Measurements from ENCODE around the gene POLR2L.

POLR2L gene

DNA sequence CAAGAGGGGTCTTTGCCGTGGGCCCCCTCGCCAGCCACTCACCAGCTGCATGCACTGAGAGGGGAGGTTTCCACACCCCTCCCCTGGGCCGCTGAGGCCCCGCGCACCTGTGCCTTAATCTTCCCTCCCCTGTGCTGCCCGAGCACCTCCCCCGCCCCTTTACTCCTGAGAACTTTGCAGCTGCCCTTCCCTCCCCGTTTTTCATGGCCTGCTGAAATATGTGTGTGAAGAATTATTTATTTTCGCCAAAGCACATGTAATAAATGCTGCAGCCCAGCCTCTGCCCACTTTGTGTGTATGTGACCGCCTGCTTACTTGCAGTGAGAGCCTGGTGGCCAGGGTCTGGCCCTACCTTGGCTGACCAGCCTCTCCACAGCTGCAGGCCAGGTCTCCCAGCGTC lies 17.4 kb downstream of the POLR2L start:
- peak; percentile 33 for DNase-seq

DNA sequence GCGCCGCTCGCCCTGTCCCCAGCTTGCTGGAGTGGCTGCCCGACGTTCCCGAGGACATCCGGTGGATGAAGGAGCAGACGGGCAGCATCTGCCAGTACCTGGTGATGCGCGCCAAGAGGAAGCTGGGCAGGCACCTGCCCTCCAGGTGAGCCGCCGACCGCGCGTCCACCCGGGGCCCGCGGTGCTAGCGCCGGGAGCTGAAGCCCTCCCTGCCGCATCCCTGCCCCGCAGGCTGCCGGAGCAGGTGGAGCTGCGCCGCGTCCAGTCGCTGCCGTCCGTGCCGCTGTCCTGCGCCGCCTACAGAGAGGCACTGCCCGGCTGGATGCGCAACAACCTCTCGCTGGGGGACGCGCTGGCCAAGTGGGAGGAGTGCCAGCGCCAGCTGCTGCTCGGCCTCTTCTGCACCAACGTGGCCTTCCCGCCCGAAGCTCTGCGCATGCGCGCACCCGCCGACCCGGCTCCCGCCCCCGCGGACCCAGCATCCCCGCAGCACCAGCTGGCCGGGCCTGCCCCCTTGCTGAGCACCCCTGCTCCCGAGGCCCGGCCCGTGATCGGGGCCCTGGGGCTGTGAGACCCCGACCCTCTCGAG lies 17.9 kb downstream of the POLR2L start:
- DNase-seq: peak; percentile 71

DNA sequence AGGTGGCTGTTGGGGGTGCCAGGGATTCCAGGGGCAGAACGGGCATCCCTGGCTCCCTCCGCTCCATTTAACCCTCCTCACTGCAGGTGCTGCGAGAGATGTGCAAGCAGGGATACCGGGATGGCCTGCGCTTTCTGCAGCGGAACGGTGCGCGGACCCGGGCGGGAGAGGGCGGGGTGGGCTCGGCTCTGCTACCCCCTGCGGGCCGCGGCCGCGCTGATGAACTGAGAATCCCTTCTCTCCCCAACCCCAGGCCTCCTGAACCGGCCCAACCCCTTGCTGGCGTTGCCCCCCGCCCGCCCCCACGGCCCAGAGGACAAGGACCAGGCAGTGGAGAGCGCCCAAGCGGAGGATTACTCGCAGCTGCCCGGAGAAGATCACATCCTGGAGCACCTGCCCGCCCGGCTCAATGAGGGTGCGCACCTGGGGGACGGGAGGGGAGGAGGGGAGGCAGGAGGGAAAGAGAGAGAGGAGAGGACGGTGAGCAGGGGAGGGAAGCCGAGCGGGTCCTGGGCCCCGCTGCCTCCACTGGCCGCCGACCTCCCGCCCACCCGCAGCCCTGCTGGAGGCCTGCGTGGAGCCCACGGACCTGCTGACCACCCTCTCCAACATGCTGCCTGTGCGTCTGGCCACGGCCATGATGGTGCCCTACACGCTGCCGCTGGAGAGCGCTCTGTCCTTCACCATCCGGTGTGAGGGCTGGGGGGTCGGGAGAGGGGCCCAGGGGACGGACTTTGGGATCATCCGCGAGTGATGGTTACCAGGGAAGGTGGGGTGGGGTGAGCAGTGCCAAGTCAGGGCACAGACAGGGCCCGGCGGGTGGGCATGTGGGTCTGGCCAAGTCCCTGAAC lies 18.7 kb downstream of the POLR2L start:
- DNase-seq: no peak

DNA sequence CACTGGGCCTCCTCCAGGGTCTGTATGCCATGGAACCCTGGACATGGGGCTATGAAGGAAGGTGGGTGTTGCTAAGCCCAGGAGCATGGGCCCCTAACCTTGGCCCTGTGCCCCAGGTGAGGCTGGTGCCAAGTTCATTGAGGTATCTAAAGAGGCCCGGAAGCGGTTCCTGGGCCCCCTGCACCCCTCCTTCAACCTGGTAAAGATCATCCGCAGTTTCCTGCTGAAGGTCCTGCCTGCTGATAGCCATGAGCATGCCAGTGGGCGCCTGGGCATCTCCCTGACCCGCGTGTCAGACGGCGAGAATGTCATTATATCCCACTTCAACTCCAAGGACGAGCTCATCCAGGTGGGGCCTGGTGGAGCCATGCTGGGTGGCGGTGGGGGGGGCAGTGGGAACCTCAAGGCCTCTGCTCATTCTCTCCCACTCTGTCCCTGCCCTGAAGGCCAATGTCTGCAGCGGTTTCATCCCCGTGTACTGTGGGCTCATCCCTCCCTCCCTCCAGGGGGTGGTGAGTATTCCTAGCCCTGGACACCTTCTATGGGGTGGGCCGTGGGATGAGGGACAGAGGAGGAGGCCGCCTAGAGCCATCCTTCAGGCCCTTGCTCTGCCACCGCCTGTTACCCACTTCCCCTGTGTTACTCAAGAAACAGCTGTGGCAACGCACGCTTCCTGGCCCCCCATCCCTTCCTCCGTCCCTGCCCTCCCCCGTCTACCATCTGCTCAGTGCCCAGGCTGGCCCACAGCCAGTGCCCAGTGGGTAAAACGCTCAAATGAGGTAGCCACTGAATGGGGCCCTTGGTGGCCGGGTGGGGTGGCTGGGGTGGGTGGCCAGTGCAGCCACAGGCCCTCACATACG lies 20.6 kb downstream of the POLR2L start:
- DNase-seq: no peak

DNA sequence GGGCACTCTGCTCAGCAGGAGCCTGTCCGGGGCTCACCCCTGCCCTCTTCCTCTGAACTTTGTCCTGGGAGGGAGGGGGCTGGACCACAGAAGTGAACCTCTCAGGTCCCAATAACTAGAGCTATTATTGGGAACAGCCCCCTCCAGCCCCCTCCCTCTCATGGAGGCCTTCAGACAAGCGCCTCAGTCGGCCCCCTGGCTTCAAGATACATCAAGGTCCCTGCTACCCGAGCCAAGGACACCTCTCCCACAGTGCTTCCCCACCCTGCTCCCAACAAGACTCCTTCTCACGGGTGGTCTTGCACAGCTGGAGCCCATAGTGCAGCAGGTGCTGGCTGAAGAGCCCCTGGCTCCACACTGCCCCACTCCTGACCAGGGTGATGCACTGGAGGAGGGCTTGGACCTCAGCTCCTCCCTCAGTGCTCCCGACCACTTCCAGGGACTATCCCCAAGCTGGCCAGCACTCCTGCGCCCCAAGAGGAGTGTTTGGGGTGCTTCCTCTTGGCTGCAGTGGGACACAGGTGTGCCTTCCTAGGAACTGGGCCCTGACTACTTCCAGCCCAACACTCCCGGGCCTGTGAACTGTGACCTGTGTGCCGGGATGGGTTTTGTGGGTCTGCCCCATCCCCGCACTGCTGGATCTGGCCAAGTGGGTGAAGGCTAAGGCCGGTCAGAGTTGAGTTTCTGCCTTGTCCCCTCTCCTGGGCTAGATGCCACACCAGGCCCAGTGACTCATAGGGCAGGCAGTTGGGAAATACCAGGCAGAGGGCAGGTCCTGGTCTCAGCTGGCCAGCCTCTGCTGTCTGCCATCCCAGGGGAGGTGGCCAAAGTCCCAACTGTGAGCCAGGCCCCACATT lies 21.4 kb downstream of the POLR2L start:
- no peak for DNase-seq

DNA sequence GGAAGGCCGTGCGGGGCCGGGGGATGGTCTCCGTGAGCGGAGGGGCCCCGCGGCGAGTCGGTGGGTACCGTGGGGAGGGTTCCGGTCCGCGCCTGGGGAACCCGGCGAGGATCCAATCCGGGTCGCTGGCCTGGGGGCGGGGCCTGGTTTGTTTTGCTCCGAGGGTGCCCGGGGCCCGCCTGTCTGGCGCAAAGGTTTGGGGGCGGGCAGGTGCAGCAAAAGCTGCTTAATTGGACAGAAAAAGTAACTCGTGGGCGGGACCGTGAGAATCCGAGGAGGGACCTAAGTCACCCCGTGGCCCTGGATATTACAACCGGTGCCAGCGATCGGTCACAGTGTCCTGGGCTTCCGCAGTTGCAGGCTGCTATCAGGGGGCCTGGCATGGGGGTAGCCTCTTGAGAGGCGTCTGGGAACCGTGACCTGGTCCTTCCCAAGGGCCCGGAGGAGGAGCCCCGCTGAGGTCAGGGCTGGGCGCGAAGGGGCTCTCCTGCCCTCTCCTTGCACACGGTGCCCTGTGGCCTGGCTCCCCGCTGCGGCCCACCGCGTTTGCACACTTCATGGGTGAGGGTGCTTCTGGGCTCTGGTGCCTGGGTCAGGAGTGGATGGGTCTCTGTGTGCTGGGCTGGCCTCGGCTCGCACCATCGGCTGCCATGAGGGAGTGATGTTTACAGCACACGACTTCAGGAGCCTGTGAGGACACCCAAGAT lies 22.2 kb downstream of the POLR2L start:
- DNase-seq: peak; percentile 75

DNA sequence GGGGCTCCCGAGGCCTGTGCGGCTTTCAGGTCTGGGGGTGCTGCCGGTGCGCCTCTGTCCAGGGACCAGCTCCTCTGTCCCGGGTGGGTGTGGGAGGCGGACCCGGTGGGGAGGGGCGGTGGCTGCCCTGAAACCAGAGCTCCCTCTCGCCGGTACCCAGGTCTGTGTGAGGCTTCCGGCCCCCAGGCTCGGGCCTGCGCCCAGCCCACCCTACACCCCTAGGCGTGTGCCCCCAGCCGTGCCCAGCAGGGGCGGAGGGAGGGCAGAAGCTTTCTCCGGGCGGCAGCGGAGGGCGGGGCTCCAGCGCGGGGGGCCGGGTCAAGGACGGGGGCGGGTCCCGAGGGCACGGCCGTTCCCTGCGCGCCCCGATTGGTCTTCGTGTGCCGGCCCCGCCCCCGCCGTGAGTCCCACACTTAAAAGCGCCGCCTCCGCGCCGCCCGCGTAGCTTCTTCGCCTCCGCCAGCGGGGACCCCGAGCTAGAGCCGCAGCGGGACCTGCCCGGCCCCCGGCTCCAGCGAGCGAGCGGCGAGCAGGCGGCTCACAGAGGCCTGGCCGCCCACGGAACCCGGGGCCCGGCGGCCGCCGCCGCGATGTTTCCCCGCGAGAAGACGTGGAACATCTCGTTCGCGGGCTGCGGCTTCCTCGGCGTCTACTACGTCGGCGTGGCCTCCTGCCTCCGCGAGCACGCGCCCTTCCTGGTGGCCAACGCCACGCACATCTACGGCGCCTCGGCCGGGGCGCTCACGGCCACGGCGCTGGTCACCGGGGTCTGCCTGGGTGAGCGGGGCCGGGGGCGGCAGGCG lies 23.0 kb downstream of the POLR2L start:
- DNase-seq: peak; percentile 95

DNA sequence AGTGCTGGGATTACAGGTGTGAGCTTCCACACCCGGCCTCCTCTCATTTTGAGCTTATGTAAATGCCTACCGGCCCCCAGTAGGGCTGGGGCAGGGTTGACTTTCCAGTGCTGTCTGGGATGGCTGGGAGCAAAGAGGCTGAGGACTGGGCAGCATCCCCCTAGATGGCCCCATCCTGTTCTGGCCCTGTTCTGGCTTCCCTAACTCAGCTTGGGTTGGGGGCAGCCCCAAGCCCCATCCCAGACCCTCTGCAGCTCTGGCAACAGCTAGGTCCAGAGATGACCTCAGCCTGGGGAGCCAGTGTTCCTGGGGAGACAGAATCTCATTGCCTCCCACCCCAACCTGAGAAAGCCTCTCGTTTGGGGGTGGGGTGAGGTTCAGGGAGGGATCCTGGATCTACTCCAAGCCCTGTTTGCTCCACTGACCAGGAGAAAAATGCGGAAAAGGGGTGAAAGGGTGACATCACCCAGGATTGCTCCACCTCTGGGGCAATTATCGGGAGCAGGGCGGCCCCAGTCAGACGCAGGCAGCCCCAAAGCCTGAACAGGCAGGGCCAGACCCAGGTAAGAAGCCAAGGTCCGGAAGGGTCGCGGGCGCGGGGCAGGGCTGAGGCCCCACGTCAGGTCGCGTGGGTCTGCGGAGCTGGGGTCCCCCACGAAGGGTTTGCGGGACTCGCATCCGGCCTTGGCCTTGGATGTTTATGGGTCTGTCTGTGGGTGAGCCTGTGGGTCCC lies 23.8 kb downstream of the POLR2L start, which contains the start of gene PNPLA2:
Gene PNPLA2, plus strand, starts transcription at position 519 of the 733 bp plus-strand sequence. CDS start 805 bp downstream, outside the sequence.
- no peak for DNase-seq

DNA sequence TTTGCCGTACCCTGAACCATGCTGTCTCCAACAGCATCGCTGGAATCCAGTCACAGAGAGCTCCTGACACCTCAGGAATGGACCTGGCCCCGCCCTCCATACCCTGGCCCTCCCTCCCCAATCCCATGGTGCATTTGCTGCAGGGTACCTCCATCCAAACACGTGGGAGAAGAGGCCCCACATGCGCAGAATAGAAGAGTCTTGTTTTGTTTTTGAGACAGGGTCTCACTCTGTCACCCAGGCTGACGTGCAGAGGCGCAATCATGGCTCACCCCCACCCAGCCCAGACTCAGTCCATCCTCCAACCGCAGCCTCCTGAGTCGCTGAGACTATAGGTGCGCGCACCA lies 25.9 kb downstream of the POLR2L start:
- DNase-seq: no peak

DNA sequence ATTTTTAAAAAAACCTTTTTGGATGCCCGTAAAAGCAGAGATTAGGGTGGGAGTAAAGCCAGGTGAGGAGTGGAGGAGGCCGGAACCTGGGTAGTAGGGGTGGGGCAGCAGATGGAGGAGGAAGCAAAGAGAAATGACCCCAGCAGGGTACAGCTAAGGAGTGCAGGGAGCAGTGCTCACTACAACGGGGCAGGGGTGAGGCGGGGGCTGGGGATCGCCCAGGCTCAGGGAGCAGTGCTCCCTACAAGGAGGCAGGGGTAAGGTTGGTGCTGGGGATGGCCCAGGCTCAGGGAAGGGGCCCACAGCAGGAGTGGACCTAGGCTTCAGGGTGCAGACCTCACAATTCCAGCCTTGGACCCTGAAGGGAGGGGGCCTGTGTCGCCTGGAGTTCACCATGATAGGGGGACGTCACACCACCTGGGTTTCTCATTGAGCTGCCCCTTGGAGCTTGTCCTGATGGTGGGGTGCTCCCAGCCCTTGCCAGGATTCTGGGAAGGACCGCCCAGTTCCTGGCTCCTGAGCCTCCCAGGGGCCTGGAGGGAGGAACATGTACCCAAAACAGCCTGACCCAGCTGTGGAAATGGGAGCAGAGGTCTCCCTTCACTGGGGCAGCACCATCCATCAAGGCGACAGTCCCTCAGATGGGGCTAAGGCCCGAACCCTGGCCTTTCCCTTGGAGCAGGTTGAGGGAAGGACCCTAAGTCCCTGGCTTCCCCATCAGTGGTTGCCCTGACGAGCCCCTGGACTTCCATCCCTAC lies 26.5 kb downstream of the POLR2L start:
- no peak for DNase-seq

DNA sequence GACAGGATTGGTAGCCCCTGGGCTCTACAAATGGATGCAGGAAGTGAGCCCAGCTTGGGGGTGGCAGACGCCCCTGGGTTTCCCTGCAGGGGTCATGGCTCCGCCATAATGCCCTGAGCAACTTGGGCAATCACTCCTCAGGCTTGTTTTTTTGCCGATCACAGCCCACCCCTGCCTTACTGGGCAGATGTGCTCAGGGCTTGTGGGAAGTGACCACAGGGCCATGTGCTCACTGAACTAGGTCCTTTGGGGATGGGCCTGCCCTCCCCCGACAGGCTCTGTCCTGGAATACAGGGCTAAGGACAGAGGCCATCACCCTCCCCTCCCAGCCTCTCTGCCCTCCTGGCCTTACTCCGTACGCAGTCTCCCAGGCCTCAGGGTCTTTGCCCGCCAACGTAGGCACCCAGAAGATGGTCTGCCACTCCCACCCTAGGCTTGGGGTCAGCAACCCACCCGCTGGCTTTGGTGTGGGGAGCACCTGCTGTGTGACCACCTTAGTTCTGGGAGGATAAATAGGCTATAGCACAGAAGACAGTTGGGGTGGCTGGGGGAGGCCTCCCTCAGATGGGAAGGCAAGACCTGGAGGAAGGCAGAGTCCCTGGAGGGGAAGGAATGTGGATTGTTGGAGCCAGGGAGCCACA lies 28.8 kb downstream of the POLR2L start:
- no peak for DNase-seq

DNA sequence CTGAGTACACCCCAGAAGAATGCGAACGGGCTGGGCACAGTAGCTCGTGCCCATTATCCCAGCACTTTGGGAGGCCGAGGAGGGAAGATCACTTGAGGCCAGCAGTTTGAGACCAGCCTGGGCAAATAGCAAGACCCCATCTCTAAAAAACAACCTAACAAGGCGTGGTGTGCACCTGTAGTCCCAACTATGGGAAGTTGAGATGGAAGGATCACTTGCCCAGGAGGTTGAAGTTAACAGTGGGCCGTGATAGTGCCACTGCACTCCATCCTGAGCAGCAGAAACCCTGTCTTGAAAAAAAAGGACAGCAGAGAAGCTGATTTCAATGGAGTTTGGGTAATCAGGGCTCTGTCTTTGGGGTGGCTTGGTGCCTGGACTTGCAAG lies 29.3 kb downstream of the POLR2L start:
- no peak for DNase-seq

DNA sequence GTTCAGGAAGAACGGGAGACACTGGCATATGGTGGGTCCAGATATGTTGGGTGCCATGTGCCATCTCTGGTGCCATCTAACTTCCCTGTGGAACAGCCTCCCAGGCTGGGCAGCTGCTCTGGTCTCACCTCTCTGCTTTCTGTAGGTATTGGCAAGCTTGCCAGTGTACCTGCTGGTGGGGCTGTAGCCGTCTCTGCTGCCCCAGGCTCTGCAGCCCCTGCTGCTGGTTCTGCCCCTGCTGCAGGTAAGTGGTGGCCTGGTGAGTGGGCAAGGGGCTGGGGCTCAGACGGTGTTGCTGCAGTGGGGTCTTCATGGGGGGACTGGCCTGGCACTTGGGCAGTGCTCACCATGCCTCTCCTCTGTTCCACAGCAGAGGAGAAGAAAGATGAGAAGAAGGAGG lies 29.9 kb downstream of the POLR2L start:
- no peak for DNase-seq

DNA sequence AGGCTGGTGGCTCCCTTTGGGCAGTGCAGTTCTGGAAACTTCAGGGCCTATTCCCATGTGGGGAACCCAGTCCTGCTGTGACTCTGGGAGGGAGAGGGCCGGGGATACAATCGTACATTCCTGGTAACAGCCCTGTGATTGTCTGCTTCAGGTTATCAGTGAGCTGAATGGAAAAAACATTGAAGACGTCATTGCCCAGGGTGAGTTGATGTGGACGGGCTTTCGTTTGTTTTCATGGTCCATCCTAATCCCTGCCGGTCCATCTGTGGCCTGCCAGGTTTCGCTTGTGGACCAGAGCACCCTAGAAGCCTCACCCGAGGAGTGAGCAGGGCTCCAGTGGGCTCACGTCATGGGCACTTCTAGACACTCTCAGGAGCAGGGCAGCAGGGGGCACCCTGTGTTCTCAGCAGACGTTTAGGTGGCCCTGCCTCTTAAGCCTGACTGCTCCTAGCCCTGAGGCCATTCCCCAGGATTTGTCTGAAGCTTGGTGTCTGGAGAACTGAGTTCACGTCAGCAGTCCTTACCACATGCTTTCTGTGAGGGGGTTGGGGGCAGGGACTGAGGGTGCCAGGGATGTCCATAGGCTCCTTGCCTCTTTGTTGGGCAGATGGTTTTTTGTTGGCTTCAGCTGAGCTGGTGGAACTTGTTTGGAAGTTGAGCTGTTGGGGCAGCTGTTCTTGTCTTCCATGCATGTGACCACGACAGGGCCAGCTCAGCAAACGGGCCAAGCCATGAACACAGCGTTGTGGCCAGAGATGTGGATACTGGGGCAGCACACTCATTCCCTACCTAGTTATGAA lies 30.7 kb downstream of the POLR2L start:
- no peak for DNase-seq

DNA sequence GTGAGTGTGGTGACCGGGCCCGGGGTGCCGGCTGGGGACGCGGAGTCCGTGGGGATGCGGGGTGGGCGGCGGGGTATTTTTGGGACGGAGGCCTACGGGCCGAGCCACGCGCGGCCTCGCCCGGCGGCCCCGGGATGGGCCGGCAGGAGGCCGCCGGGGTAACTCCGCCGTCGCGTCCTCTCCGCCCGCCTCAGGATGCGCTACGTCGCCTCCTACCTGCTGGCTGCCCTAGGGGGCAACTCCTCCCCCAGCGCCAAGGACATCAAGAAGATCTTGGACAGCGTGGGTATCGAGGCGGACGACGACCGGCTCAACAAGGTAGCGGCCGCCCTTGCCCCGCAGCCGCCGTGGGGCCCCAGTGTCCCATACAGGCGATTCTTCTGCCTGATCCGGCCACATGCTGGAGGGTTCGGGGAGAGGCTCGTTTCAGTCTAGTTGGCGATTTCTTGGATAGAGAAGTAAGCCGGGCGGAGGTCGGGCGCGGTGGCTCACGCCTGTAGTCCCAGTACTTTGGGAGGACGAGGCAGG lies 32.2 kb downstream of the POLR2L start:
- DNase-seq: no peak

DNA sequence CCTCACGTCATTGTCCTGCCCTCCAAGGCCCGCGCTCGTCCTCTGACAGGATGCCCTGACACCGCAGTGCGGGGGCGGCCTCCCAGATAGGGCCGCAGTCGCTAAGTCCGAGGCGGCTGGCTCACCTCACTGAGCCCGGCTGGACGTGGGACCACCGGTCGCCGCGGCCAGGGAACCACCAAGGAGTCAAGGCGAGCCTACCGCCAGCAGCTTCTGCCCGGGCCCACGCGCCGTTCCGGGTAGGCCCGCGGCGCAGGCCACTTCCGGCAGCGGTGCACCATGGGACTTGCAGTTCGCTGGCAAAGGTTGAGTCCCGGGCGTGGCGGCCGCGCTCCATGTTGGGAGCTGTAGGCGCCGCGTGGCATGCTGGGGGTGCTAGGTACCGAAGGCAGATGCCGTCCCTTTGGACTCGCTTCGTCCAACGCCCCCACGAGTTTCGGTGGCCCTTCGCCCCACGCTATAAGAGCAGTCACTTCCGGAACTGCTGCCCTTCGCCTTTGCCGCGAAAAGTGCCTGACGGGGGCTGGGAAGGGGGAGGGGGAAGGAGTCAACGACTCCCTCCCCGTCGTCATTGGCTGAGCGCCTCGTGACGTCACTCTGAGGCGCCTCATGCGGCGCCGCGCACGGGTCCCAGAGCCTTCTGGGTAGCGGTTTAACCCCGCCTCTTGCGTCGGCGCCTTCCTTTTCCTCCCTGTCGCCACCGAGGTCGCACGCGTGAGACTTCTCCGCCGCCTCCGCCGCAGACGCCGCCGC lies 32.9 kb downstream of the POLR2L start, which contains the start of gene RPLP2:
Gene RPLP2, plus strand, starts transcription at position 681 of the 753 bp plus-strand sequence. CDS start 268 bp downstream, outside the sequence.
- DNase-seq: peak; percentile 100
